ENCODE results near the gene HAUS5. TPM values are rescaled to one million over a fixed set of nuclear protein-coding genes. Genes with fewer than 3 reads are reported as not detected.
"Not testable (repeated sequence)": the region's sequence is repeated elsewhere in the genome, so short reads cannot be mapped to it uniquely, and the experiment has no call there.

HAUS5 gene
- total RNA-seq, 2 donors from 2014 or later: 8.4 to 13.9 TPM

DNA sequence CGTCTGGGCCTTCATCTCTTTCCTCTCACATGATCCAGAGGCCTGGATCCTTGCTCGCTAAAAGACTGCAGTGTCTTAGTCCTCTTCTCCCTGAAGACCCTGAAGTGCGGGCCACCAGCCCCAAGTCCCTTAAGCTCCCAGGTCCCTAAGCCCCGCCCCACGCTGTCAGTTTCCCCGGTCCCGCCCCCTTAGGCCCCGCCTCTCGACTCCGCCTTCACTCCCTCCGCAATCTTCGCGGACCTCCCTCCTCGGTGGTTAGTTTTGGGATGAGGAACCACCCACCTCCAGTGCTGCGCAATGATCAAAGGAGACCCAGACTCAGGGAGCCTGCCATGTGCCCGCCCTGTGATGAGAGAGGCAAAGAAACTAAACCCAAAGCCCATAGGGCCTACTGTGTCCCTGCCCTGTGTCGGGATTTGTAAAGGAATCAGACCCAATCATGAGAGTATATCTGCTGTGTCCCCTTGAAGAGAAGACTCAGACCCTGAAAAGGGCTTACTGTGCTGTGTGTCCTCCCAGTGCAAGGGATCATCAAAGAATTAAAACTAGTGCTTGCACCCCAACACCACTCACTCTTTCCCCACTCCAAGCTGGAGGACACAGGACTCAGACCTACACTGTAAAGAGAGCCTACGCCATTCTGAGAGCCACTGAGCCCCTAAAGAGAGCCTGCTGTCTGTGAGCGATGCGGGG, 32.6 kb downstream of the HAUS5 start:
- H3K4me1 ChIP-seq (ENCODE audit: control insufficient read depth in 1 of 2, low read depth in 2 of 2): peaks cover 9 to 35% of the 10 kb centered on the region in 2 donors
- DNase-seq (ENCODE audit: low spot score) (peak; percentile 68), ATAC-seq (ENCODE audit: insufficient number of reproducible peaks, low FRiP score, low read depth) (peak; percentile 58)
- H3K27ac ChIP-seq: peak overlapping the region; percentile 76 to 88
- peak overlapping the region; percentile 86 for H3K4me3 ChIP-seq
- H3K9me3 ChIP-seq: no peaks in the 10 kb centered on the region
- no peaks in the 10 kb centered on the region for H3K36me3 ChIP-seq
- TF ChIP-seq, protein P1, sequence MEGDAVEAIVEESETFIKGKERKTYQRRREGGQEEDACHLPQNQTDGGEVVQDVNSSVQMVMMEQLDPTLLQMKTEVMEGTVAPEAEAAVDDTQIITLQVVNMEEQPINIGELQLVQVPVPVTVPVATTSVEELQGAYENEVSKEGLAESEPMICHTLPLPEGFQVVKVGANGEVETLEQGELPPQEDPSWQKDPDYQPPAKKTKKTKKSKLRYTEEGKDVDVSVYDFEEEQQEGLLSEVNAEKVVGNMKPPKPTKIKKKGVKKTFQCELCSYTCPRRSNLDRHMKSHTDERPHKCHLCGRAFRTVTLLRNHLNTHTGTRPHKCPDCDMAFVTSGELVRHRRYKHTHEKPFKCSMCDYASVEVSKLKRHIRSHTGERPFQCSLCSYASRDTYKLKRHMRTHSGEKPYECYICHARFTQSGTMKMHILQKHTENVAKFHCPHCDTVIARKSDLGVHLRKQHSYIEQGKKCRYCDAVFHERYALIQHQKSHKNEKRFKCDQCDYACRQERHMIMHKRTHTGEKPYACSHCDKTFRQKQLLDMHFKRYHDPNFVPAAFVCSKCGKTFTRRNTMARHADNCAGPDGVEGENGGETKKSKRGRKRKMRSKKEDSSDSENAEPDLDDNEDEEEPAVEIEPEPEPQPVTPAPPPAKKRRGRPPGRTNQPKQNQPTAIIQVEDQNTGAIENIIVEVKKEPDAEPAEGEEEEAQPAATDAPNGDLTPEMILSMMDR (IDR thresholded peaks at IDR 0.05): no peak
- no peaks in the 10 kb centered on the region for H3K27me3 ChIP-seq (replicated peaks; ENCODE audit: insufficient read depth)

DNA sequence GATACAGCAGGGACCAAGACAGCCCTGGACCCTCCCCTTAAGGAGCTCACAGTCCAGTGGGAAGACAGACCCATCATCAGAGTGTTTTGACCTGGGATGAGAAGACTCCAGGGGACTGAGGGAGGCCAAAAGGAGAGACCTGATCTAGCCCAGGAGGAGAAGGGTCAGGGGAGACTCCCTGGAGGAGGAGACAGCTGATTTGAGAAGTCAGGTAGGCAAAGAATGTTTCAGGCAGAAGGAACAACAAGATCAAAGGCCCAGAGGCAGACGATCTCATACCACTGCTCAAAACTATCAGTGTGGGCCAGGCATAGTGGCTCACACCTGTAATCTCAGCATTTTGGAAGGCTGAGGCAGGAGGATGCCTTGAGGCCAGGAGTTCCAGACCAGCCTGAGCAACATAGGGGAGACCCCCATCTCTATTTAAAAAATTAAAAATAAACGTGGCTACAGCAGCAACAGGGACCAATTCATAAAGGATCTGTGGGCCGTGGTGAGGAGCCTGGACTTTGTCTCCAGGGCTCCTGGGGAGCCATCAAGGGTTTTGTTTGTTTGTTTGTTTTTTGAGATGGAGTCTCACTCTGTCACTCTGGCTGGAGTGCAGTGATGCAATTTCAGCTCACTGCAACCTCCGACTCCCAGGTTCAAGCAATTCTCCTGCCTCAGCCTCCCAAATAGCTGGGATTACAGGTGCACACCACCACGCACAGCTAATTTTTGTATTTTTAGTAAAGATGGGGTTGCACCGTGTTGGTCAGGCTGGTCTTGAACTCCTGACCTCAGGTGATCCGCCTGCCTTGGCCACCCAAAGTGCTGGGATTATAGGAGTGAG, 33.4 kb downstream of the HAUS5 start:
- H3K27ac ChIP-seq: peak overlapping the region in 1 of 2 donors; percentile 88
- no peaks in the 10 kb centered on the region for H3K36me3 ChIP-seq
- ATAC-seq (ENCODE audit: insufficient number of reproducible peaks, low FRiP score, low read depth) (no peak), DNase-seq (ENCODE audit: low spot score) (no peak)
- no peaks in the 10 kb centered on the region for H3K27me3 ChIP-seq (replicated peaks; ENCODE audit: insufficient read depth)
- peaks cover 9 to 41% of the 10 kb centered on the region in 2 donors for H3K4me1 ChIP-seq (ENCODE audit: control insufficient read depth in 1 of 2, low read depth in 2 of 2)
- TF ChIP-seq, protein P1 (IDR thresholded peaks at IDR 0.05): no peak
- no peaks in the 10 kb centered on the region for H3K9me3 ChIP-seq
- H3K4me3 ChIP-seq: no peak overlapping the region

DNA sequence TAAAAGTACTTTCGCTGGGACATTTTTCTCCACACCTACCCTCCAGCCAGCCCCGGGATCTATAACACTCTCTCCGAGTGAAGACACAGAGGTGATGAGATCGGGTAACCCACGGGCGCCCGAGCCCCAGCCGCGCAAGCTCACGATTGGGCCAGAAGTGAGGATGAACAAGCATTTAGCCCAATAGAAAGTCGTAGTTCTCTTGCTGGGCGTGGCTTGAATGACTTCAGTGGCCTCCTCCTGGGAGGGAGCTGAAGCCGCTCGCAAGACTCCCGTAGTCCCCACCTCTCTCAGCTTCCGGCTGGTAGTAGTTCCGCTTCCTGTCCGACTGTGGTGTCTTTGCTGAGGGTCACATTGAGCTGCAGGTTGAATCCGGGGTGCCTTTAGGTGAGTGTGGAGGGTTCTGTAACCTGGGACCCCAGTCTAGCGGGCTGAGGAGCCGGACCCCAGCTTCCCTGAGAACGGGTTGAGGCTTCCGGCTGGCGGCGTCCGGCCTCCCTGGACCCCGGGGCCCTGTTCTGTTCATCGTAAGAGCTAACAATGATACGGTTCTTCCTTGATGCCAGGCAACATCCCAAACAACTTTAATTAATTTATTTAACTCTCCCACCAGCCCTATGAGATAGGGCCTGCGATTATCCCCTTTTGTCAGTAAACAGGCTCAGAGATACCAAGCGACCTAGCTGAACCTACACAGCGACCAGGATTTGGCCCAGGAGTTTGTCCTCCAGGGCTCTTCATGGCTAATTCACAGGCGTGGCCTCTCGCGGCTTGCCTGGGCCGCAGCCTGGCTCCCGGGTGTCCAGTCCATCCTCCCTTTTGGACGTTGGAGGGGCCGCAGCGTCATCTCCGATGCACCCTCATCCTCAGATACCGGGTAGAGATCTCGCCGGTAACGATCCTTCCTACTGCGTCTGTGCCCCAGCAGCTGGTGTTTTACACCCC, 35.8 kb downstream of the HAUS5 start, which contains the start of gene COX6B1:
TSS of gene COX6B1 (plus strand) at position 307 of the 945 bp plus-strand sequence. CDS start 2,921 bp downstream, outside the sequence.
- H3K27me3 ChIP-seq (replicated peaks; ENCODE audit: insufficient read depth): no peaks in the 10 kb centered on the region
- DNase-seq (ENCODE audit: low spot score) (peak; percentile 85), ATAC-seq (ENCODE audit: insufficient number of reproducible peaks, low FRiP score, low read depth) (peak; percentile 84)
- H3K9me3 ChIP-seq: no peaks in the 10 kb centered on the region
- H3K4me1 ChIP-seq (ENCODE audit: control insufficient read depth in 1 of 2, low read depth in 2 of 2): peaks cover 9 to 33% of the 10 kb centered on the region in 2 donors
- peak within 1 kb of the TSS; percentile 58 to 70 for H3K27ac ChIP-seq
- H3K36me3 ChIP-seq: peaks cover 7% of the 10 kb centered on the region
- peak within 1 kb of the TSS; percentile 88 for H3K4me3 ChIP-seq
- TF ChIP-seq, protein P1 (IDR thresholded peaks at IDR 0.05): no peak

DNA sequence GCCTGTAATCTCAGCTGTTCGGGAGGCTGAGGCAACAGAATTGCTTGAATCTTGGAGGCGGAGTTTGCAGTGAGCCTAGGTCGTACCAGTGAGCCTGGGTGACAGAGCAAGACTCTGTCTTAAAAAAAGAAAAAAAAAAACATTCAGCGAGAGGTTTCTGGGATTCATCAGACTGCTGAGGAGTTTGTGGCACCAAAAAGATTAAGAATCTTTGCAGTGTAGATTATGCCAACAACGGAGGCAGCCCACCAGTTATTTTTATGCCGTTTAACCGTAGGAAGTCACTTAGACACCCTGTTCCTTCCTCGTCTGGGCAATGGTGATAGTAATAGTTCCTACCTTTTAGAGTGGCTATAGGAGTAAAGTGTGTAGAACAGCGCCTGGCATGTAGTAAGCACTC, 38.0 kb downstream of the HAUS5 start:
- Histone ChIP-seq H3K27me3 (replicated peaks; ENCODE audit: insufficient read depth) (no peaks in the 10 kb centered on the region), H3K27ac (no peak overlapping the region), H3K4me1 (ENCODE audit: control insufficient read depth in 1 of 2, low read depth in 2 of 2) (peaks cover 9 to 28% of the 10 kb centered on the region in 2 donors), H3K36me3 (peaks cover 24% of the 10 kb centered on the region), H3K9me3 (no peaks in the 10 kb centered on the region), H3K4me3 (no peak overlapping the region)
- no peak for DNase-seq (ENCODE audit: low spot score)
- TF ChIP-seq, protein P1 (IDR thresholded peaks at IDR 0.05): no peak
- no peak for ATAC-seq (ENCODE audit: insufficient number of reproducible peaks, low FRiP score, low read depth)

DNA sequence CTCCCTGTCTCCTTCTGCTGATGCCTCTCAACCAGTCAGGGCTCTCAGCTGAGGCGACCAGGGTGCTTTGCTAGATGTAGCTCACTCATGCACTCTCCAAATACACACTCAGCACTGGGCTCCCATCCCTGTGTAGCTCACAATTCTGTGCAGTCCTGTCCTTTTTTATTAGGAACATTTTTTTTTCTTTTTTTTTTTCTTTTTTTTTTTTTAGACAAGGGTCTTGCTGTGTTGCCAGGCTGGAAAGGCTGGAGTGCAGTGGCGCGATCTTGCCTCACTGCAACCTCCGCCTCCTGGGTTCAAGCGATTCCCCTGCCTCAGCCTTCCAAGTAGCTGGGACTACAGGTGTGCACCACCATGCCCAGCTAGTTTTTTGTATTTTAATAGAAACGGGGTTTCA, 42.3 kb downstream of the HAUS5 start:
- not testable (repeated sequence) for H3K4me3 ChIP-seq; H3K27me3 ChIP-seq (replicated peaks; ENCODE audit: insufficient read depth); ATAC-seq (ENCODE audit: insufficient number of reproducible peaks, low FRiP score, low read depth); H3K4me1 ChIP-seq (ENCODE audit: control insufficient read depth in 1 of 2, low read depth in 2 of 2); H3K9me3 ChIP-seq; DNase-seq (ENCODE audit: low spot score); H3K27ac ChIP-seq
- peaks cover 41% of the 10 kb centered on the region for H3K36me3 ChIP-seq

Measured in thoracic aorta (tissue), 2 donors.